Measurements from ENCODE around the gene NFAM1. TPM values are rescaled to one million over a fixed set of nuclear protein-coding genes. Genes with fewer than 3 reads are reported as not detected.

Gene NFAM1
- total RNA-seq, 1 donor from 2014 or later: 1.6 TPM

DNA sequence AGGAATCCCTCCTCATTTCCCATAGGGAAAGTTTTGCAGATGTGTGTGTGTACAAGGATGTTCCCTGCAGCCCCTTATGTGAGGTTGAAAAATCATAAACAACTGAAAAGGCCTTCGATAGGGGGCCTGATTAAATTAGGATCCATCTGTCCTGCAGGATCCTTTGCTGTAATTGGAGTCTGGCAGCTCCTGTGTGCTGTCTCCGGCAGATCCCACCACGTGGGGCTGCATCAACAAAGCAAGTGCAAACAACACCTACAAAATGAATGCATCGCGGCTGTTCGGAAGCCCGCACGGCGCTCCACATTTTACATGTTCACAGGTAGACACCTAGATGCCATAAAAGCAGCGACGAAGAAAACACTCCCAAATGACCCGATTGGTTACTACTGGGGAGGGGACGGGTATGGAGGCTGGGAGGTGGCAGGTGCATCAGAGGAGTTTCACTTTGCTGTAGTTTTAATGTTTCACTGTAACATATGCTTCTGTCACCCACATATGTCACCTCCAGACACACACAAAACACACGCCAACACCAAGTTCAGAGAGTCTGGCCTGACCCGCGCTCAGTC lies 52.2 kb downstream of the NFAM1 start:
- Mint-ChIP-seq H3K4me1 (ENCODE audit: unreplicated experiment) (no peaks in the 10 kb centered on the region), H3K4me3 (ENCODE audit: unreplicated experiment) (no peak overlapping the region), H3K27ac (ENCODE audit: unreplicated experiment) (no peak overlapping the region), H3K9me3 (ENCODE audit: unreplicated experiment) (no peaks in the 10 kb centered on the region), H3K36me3 (ENCODE audit: low read depth, unreplicated experiment) (no peaks in the 10 kb centered on the region), H3K27me3 (ENCODE audit: unreplicated experiment) (peaks cover 5% of the 10 kb centered on the region)
- TF ChIP-seq, protein P1, sequence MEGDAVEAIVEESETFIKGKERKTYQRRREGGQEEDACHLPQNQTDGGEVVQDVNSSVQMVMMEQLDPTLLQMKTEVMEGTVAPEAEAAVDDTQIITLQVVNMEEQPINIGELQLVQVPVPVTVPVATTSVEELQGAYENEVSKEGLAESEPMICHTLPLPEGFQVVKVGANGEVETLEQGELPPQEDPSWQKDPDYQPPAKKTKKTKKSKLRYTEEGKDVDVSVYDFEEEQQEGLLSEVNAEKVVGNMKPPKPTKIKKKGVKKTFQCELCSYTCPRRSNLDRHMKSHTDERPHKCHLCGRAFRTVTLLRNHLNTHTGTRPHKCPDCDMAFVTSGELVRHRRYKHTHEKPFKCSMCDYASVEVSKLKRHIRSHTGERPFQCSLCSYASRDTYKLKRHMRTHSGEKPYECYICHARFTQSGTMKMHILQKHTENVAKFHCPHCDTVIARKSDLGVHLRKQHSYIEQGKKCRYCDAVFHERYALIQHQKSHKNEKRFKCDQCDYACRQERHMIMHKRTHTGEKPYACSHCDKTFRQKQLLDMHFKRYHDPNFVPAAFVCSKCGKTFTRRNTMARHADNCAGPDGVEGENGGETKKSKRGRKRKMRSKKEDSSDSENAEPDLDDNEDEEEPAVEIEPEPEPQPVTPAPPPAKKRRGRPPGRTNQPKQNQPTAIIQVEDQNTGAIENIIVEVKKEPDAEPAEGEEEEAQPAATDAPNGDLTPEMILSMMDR (IDR thresholded peaks at IDR 0.05; ENCODE audit: unreplicated experiment): no peak
- DNase-seq (ENCODE audit: low spot score): no peak

DNA sequence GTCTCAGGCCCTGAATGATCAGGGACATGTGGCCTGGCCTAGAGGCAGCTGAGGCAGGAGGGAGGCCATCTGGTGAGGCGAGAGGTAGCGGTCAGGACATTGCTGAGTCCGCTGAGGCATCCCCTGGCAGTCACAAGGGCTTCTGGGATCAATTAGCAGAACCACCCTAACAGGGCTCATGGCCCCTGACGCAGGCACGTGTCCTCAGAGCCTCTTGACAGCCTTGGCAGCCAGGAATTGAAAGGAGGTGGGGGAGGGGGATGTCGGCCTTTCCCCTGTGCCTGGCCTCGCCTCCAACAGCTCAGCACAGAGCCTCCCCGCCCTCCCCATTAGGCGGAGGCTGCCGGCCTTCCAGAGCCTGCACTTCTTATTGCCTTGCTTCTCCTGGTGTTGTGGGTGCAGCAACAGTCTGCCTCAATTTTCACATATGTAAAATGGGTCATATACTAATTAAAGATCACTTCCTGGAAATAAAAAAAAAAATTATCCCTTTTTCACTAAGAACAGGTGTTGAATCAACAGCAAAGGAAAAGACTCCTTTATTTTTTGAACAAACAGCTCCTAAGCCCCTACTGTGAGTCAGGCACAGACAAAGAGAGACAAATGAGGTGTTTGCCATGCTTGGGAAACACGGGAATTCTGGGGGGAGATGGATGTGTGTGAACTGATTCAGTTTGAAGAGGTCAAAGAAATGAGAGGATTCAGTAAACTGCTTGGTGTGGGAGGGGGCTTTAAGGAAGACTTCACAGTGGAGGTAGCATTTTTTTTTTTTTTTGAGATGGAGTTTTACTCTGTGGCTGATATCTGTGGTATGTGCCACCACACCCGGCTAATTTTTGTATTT lies 55.3 kb downstream of the NFAM1 start:
- no peaks in the 10 kb centered on the region for H3K36me3 Mint-ChIP-seq (ENCODE audit: low read depth, unreplicated experiment)
- TF ChIP-seq, protein P1 (IDR thresholded peaks at IDR 0.05; ENCODE audit: unreplicated experiment): no peak
- H3K4me1 Mint-ChIP-seq (ENCODE audit: unreplicated experiment): peaks cover 3% of the 10 kb centered on the region
- H3K4me3 Mint-ChIP-seq (ENCODE audit: unreplicated experiment): no peak overlapping the region
- peaks cover 6% of the 10 kb centered on the region for H3K27me3 Mint-ChIP-seq (ENCODE audit: unreplicated experiment)
- H3K27ac Mint-ChIP-seq (ENCODE audit: unreplicated experiment): no peak overlapping the region
- H3K9me3 Mint-ChIP-seq (ENCODE audit: unreplicated experiment): no peaks in the 10 kb centered on the region
- DNase-seq (ENCODE audit: low spot score): no peak

DNA sequence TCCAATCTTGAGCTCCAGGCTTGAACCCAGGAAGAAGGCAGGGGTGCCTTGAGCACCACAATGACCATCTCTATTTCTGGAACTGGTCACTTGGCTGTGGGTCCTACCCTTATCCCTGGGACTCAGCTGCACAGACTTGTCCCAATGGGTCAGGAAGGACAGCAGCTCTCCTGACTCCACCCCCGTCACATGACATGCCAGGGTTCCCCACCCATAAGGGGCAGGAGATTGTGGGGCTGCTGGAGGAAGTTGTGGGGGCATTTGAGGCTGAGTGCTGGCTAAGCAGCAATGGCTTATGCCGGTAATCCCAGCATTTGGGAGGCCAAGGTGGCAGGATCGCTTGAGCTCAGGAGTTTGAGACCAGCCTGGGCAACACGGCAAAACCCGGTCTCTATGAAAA lies 56.2 kb downstream of the NFAM1 start:
- H3K4me3 Mint-ChIP-seq (ENCODE audit: unreplicated experiment): no peak overlapping the region
- no peaks in the 10 kb centered on the region for H3K9me3 Mint-ChIP-seq (ENCODE audit: unreplicated experiment)
- H3K27ac Mint-ChIP-seq (ENCODE audit: unreplicated experiment): no peak overlapping the region
- H3K36me3 Mint-ChIP-seq (ENCODE audit: low read depth, unreplicated experiment): no peaks in the 10 kb centered on the region
- H3K27me3 Mint-ChIP-seq (ENCODE audit: unreplicated experiment): peaks cover 6% of the 10 kb centered on the region
- H3K4me1 Mint-ChIP-seq (ENCODE audit: unreplicated experiment): peaks cover 3% of the 10 kb centered on the region
- DNase-seq (ENCODE audit: low spot score): no peak
- TF ChIP-seq, protein P1 (IDR thresholded peaks at IDR 0.05; ENCODE audit: unreplicated experiment): no peak

DNA sequence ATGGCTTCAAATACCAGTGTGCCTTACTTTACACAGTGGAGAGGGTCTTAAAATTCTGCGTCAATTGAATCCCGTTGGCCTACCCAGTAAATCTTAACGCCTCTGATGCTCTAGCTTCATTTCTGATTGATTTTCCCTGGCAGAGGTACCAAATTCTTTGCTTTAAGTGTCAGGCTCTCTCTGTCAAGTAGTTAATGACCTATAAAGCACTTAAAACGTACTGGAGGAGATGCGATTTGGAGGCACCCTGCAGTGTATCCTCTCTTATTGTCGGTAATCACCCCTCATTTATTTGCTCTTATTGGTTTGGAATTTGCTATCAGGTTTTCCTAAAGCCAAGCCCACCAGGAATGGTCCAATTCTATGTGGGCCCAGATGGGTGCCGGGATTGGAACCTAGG lies 59.2 kb downstream of the NFAM1 start:
- peaks cover 5% of the 10 kb centered on the region for H3K4me1 Mint-ChIP-seq (ENCODE audit: unreplicated experiment)
- H3K4me3 Mint-ChIP-seq (ENCODE audit: unreplicated experiment): no peak overlapping the region
- H3K27me3 Mint-ChIP-seq (ENCODE audit: unreplicated experiment): peaks cover 10% of the 10 kb centered on the region
- H3K36me3 Mint-ChIP-seq (ENCODE audit: low read depth, unreplicated experiment): no peaks in the 10 kb centered on the region
- TF ChIP-seq, protein P1 (IDR thresholded peaks at IDR 0.05; ENCODE audit: unreplicated experiment): no peak
- no peak for DNase-seq (ENCODE audit: low spot score)
- no peaks in the 10 kb centered on the region for H3K9me3 Mint-ChIP-seq (ENCODE audit: unreplicated experiment)
- H3K27ac Mint-ChIP-seq (ENCODE audit: unreplicated experiment): no peak overlapping the region

DNA sequence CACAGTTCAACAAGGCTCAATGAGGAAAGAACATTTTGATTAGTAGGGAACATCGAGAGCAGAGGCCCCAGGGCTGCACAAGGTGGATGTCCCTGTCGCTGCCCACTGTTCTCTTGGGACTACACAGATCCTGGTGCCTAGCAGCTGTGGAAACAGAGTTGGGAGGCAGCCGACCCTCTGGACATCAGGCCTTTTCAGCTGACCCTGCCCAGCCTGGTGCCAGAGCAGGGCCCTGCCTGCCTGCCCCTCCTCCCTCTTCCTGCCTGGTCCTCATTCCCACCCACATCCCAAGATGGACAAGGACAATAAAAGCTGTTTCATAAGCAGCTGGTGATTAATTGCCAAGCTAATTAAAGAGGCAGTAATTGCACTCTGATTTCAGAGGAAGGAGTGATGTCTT lies 60.7 kb downstream of the NFAM1 start:
- TF ChIP-seq, protein P1 (IDR thresholded peaks at IDR 0.05; ENCODE audit: unreplicated experiment): no peak
- no peaks in the 10 kb centered on the region for H3K36me3 Mint-ChIP-seq (ENCODE audit: low read depth, unreplicated experiment)
- no peak overlapping the region for H3K4me3 Mint-ChIP-seq (ENCODE audit: unreplicated experiment)
- H3K9me3 Mint-ChIP-seq (ENCODE audit: unreplicated experiment): no peaks in the 10 kb centered on the region
- peaks cover 5% of the 10 kb centered on the region for H3K4me1 Mint-ChIP-seq (ENCODE audit: unreplicated experiment)
- no peak for DNase-seq (ENCODE audit: low spot score)
- peaks cover 17% of the 10 kb centered on the region for H3K27me3 Mint-ChIP-seq (ENCODE audit: unreplicated experiment)
- H3K27ac Mint-ChIP-seq (ENCODE audit: unreplicated experiment): no peak overlapping the region
